ENCODE results near the gene DECR2. TPM values are rescaled to one million over a fixed set of nuclear protein-coding genes. Genes with fewer than 3 reads are reported as not detected.
"Not testable (repeated sequence)": the region's sequence is repeated elsewhere in the genome, so short reads cannot be mapped to it uniquely, and the experiment has no call there.

Gene DECR2
- total RNA-seq, 1 donor from 2014 or later, result 2.6 TPM

GRCh38 chr16:379183-379960 lies 22.3 kb upstream of the DECR2 start:
- Histone ChIP-seq H3K9me3 (ENCODE audit: control insufficient read depth in 3 of 3, low read length in 3 of 3) (no peaks in the 10 kb centered on the region), H3K36me3 (ENCODE audit: control insufficient read depth in 3 of 3, insufficient read depth in 3 of 3, low read length in 3 of 3) (peaks cover 7 to 15% (median 11%) of the 10 kb centered on the region in 3 donors), H3K27me3 (ENCODE audit: control insufficient read depth in 3 of 3, insufficient read depth in 3 of 3, low read length in 3 of 3) (no peaks in the 10 kb centered on the region), H3K4me3 (ENCODE audit: low read length in 3 of 3) (no peak overlapping the region), H3K9ac (ENCODE audit: low read depth in 1 of 3, low read length in 3 of 3) (peak overlapping the region in 1 of 3 donors; percentile 25), H3K4me1 (ENCODE audit: control insufficient read depth in 3 of 3, insufficient read depth in 3 of 3, low read length in 3 of 3) (peaks cover 20 to 32% (median 21%) of the 10 kb centered on the region in 3 donors), H3K27ac (ENCODE audit: low read depth, low read length) (no peak overlapping the region)

- Histone ChIP-seq H3K36me3 (ENCODE audit: control insufficient read depth in 3 of 3, insufficient read depth in 3 of 3, low read length in 3 of 3) (peaks cover 4 to 7% (median 6%) of the 10 kb centered on the region in 3 donors), H3K9ac (ENCODE audit: low read depth in 1 of 3, low read length in 3 of 3) (peak overlapping the region in 1 of 3 donors; percentile 40), H3K27ac (ENCODE audit: low read depth, low read length) (no peak overlapping the region), H3K4me1 (ENCODE audit: control insufficient read depth in 3 of 3, insufficient read depth in 3 of 3, low read length in 3 of 3) (peaks cover 20 to 33% (median 23%) of the 10 kb centered on the region in 3 donors), H3K4me3 (ENCODE audit: low read length in 3 of 3) (no peak overlapping the region), H3K9me3 (ENCODE audit: control insufficient read depth in 3 of 3, low read length in 3 of 3) (no peaks in the 10 kb centered on the region), H3K27me3 (ENCODE audit: control insufficient read depth in 3 of 3, insufficient read depth in 3 of 3, low read length in 3 of 3) (no peaks in the 10 kb centered on the region)
These were observed 21.5 kb upstream of the DECR2 start for GRCh38 chr16:379961-380761.

GRCh38 chr16:380762-381011 lies 21.0 kb upstream of the DECR2 start:
- peaks cover 20 to 33% (median 23%) of the 10 kb centered on the region in 3 donors for H3K4me1 ChIP-seq (ENCODE audit: control insufficient read depth in 3 of 3, insufficient read depth in 3 of 3, low read length in 3 of 3)
- H3K27me3 ChIP-seq (ENCODE audit: control insufficient read depth in 3 of 3, insufficient read depth in 3 of 3, low read length in 3 of 3), result no peaks in the 10 kb centered on the region
- H3K27ac ChIP-seq (ENCODE audit: low read depth, low read length), result no peak overlapping the region
- H3K4me3 ChIP-seq (ENCODE audit: low read length in 3 of 3), result peak overlapping the region; percentile 60 to 70 (median 68)
- peaks cover 4 to 6% (median 6%) of the 10 kb centered on the region in 3 donors for H3K36me3 ChIP-seq (ENCODE audit: control insufficient read depth in 3 of 3, insufficient read depth in 3 of 3, low read length in 3 of 3)
- no peaks in the 10 kb centered on the region for H3K9me3 ChIP-seq (ENCODE audit: control insufficient read depth in 3 of 3, low read length in 3 of 3)
- peak overlapping the region; percentile 57 to 83 (median 74) for H3K9ac ChIP-seq (ENCODE audit: low read depth in 1 of 3, low read length in 3 of 3)

- H3K27me3 ChIP-seq (ENCODE audit: control insufficient read depth in 3 of 3, insufficient read depth in 3 of 3, low read length in 3 of 3), result no peaks in the 10 kb centered on the region
- H3K9me3 ChIP-seq (ENCODE audit: control insufficient read depth in 3 of 3, low read length in 3 of 3), result no peaks in the 10 kb centered on the region
- peak overlapping the region; percentile 57 to 83 (median 74) for H3K9ac ChIP-seq (ENCODE audit: low read depth in 1 of 3, low read length in 3 of 3)
- peaks cover 23 to 36% (median 23%) of the 10 kb centered on the region in 3 donors for H3K4me1 ChIP-seq (ENCODE audit: control insufficient read depth in 3 of 3, insufficient read depth in 3 of 3, low read length in 3 of 3)
- no peak overlapping the region for H3K27ac ChIP-seq (ENCODE audit: low read depth, low read length)
- H3K36me3 ChIP-seq (ENCODE audit: control insufficient read depth in 3 of 3, insufficient read depth in 3 of 3, low read length in 3 of 3), result peaks cover under 1 to 3% (median under 1%) of the 10 kb centered on the region in 3 donors
- peak overlapping the region; percentile 60 to 70 (median 68) for H3K4me3 ChIP-seq (ENCODE audit: low read length in 3 of 3)
These were observed 20.5 kb upstream of the DECR2 start for GRCh38 chr16:381012-381788.

GRCh38 chr16:381789-382717 lies 19.6 kb upstream of the DECR2 start, which contains the start of gene PGAP6:
TSS of gene PGAP6 (minus strand) at chr16:381978. CDS start at chr16:381821, 157 bp downstream.
- no peaks in the 10 kb centered on the region for H3K9me3 ChIP-seq (ENCODE audit: control insufficient read depth in 3 of 3, low read length in 3 of 3)
- peak within 1 kb of the TSS; percentile 82 to 91 (median 84) for H3K4me3 ChIP-seq (ENCODE audit: low read length in 3 of 3)
- H3K27ac ChIP-seq (ENCODE audit: low read depth, low read length), result peak within 1 kb of the TSS; percentile 58
- no peaks in the 10 kb centered on the region for H3K36me3 ChIP-seq (ENCODE audit: control insufficient read depth in 3 of 3, insufficient read depth in 3 of 3, low read length in 3 of 3)
- H3K9ac ChIP-seq (ENCODE audit: low read depth in 1 of 3, low read length in 3 of 3), result peak within 1 kb of the TSS; percentile 74 to 92 (median 89)
- peaks cover 26 to 42% (median 30%) of the 10 kb centered on the region in 3 donors for H3K4me1 ChIP-seq (ENCODE audit: control insufficient read depth in 3 of 3, insufficient read depth in 3 of 3, low read length in 3 of 3)
- H3K27me3 ChIP-seq (ENCODE audit: control insufficient read depth in 3 of 3, insufficient read depth in 3 of 3, low read length in 3 of 3), result no peaks in the 10 kb centered on the region

- Histone ChIP-seq H3K27me3 (ENCODE audit: control insufficient read depth in 3 of 3, insufficient read depth in 3 of 3, low read length in 3 of 3) (no peaks in the 10 kb centered on the region), H3K4me3 (ENCODE audit: low read length in 3 of 3) (peak overlapping the region; percentile 41 to 84 (median 46)), H3K9ac (ENCODE audit: low read depth in 1 of 3, low read length in 3 of 3) (peak overlapping the region in 1 of 3 donors; percentile 45), H3K36me3 (ENCODE audit: control insufficient read depth in 3 of 3, insufficient read depth in 3 of 3, low read length in 3 of 3) (no peaks in the 10 kb centered on the region), H3K9me3 (ENCODE audit: control insufficient read depth in 3 of 3, low read length in 3 of 3) (no peaks in the 10 kb centered on the region), H3K4me1 (ENCODE audit: control insufficient read depth in 3 of 3, insufficient read depth in 3 of 3, low read length in 3 of 3) (peaks cover 27 to 50% (median 39%) of the 10 kb centered on the region in 3 donors), H3K27ac (ENCODE audit: low read depth, low read length) (no peak overlapping the region)
These were observed 18.2 kb upstream of the DECR2 start for GRCh38 chr16:383326-384051.

GRCh38 chr16:386641-387156 lies 15.0 kb upstream of the DECR2 start:
- no peaks in the 10 kb centered on the region for H3K27me3 ChIP-seq (ENCODE audit: control insufficient read depth in 3 of 3, insufficient read depth in 3 of 3, low read length in 3 of 3)
- H3K9ac ChIP-seq (ENCODE audit: low read depth in 1 of 3, low read length in 3 of 3), result peak overlapping the region in 2 of 3 donors; percentile 20 to 53
- peaks cover 22 to 38% (median 38%) of the 10 kb centered on the region in 3 donors for H3K4me1 ChIP-seq (ENCODE audit: control insufficient read depth in 3 of 3, insufficient read depth in 3 of 3, low read length in 3 of 3)
- peak overlapping the region in 1 of 3 donors; percentile 41 for H3K4me3 ChIP-seq (ENCODE audit: low read length in 3 of 3)
- H3K9me3 ChIP-seq (ENCODE audit: control insufficient read depth in 3 of 3, low read length in 3 of 3), result no peaks in the 10 kb centered on the region
- no peak overlapping the region for H3K27ac ChIP-seq (ENCODE audit: low read depth, low read length)
- H3K36me3 ChIP-seq (ENCODE audit: control insufficient read depth in 3 of 3, insufficient read depth in 3 of 3, low read length in 3 of 3), result no peaks in the 10 kb centered on the region

- not testable (repeated sequence) for H3K36me3 ChIP-seq (ENCODE audit: control insufficient read depth in 3 of 3, insufficient read depth in 3 of 3, low read length in 3 of 3); H3K27me3 ChIP-seq (ENCODE audit: control insufficient read depth in 3 of 3, insufficient read depth in 3 of 3, low read length in 3 of 3); H3K27ac ChIP-seq (ENCODE audit: low read depth, low read length); H3K9me3 ChIP-seq (ENCODE audit: control insufficient read depth in 3 of 3, low read length in 3 of 3)
- Histone ChIP-seq H3K9ac (ENCODE audit: low read depth in 1 of 3, low read length in 3 of 3) (peak overlapping the region in 1 of 3 donors; percentile 58), H3K4me3 (ENCODE audit: low read length in 3 of 3) (peak overlapping the region in 2 of 3 donors; percentile 24 to 52), H3K4me1 (ENCODE audit: control insufficient read depth in 3 of 3, insufficient read depth in 3 of 3, low read length in 3 of 3) (peaks cover 20 to 34% (median 34%) of the 10 kb centered on the region in 3 donors)
These were observed 13.7 kb upstream of the DECR2 start for GRCh38 chr16:387761-388666.
